GM12864 (cell line): ENCODE results near the gene CAPN15.

Experiments used
- DNase-seq: peaks from one replicate; pipeline ENCODE4 v3.0.0-alpha.2; 2011; ENCODE audit warnings: low read depth
- H3K4me3 ChIP-seq: 2 replicates; pipeline ENCODE4 v1.5.1; 2011; ENCODE audit warnings: mild to moderate bottlenecking, low read depth, low read length, control low read depth
- CTCF ChIP-seq: IDR thresholded peaks from 2 replicates; pipeline ENCODE4 v1.5.1; 2011; ENCODE audit warnings: low read depth, mild to moderate bottlenecking, moderate library complexity, low read length, control low read depth, inconsistent platforms; ENCODE audit errors: missing control alignments

CAPN15 gene

GRCh38 chr16:598823-599739 lies 71.6 kb downstream of the CAPN15 start:
- TF ChIP-seq CTCF = no peak
- no peak overlapping the region for H3K4me3 ChIP-seq
- no peak for DNase-seq

DNA sequence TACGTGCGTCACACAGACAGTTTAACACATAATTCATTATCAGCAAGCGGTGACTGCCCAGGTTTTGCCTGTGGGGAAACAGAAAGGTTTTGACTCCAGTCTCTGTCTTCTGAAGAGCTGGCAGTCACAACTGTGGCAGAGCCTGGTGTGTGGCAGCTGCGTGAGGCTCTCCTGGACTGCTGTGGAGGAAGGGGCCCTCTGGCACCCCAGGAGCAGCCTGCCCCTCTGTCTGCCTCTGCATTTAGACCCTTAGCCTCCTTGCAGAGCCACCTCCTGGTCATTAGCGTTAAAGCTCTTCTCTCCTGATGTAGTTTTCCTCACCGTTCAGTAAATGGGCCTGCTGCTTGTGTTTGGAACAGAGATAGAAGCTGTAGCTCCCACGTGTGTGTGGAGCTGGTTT lies 73.3 kb downstream of the CAPN15 start:
- DNase-seq = no peak
- no peak overlapping the region for H3K4me3 ChIP-seq
- peak; percentile 6 for TF ChIP-seq CTCF

GRCh38 chr16:603933-604332 lies 76.4 kb downstream of the CAPN15 start:
- TF ChIP-seq CTCF = no peak
- no peak for DNase-seq
- no peak overlapping the region for H3K4me3 ChIP-seq
